Large intestine (tissue), 3 donors: ENCODE data around the gene IRF2BP1. TPM values are rescaled to one million over a fixed set of nuclear protein-coding genes. Genes with fewer than 3 reads are reported as not detected.
A peak's percentile ranks its signal among the peaks of the same experiment; 100 is the strongest.
"Not testable (repeated sequence)": the region's sequence is repeated elsewhere in the genome, so short reads cannot be mapped to it uniquely, and the experiment has no call there.

Experiments used
- DNase-seq, 2 donors: peaks; one replicate each; pipeline versions ENCODE4 v3.0.0 to v3.0.0-alpha.2; 2013
- H3K27ac ChIP-seq: one replicate; pipeline ENCODE4 v1.5.1; 2013; ENCODE audit warnings: low read length
- H3K27me3 ChIP-seq: 2 replicates; pipeline ENCODE4 v1.6.1; 2013; ENCODE audit warnings: low read length; ENCODE audit not compliant: control insufficient read depth, insufficient read depth
- H3K36me3 ChIP-seq: 2 replicates; pipeline ENCODE4 v1.6.1; 2013; ENCODE audit warnings: low read length; ENCODE audit not compliant: control insufficient read depth, insufficient read depth
- H3K4me1 ChIP-seq: one replicate; pipeline ENCODE4 v1.6.1; 2013; ENCODE audit warnings: low read length; ENCODE audit not compliant: control insufficient read depth, insufficient read depth
- H3K4me3 ChIP-seq: one replicate; pipeline ENCODE4 v1.5.1; 2013; ENCODE audit warnings: low read length
- H3K9me3 ChIP-seq: one replicate; pipeline ENCODE4 v1.6.1; 2013; ENCODE audit warnings: mild to moderate bottlenecking, low read depth, low read length, moderate library complexity; ENCODE audit not compliant: control insufficient read depth
- WGBS: methylation state at CpG from one replicate; pipeline ENCODE4 v1.1.5; 2013; ENCODE audit warnings: low lambda C conversion rate; ENCODE audit not compliant: insufficient coverage; 5-methylcytosine and 5-hydroxymethylcytosine counted together
- polyA plus RNA-seq: library from polyadenylated mRNA; unstranded; fragments of 120-200 nt; gene quantifications from one replicate; pipeline ENCODE4 v1.2.1, GENCODE V29; 2013

Gene IRF2BP1
- polyA plus RNA-seq, 1 donor, result 21.1 TPM

- H3K27me3 ChIP-seq, result peaks cover 2% of the 10 kb centered on the region
- H3K4me1 ChIP-seq, result peaks cover 9% of the 10 kb centered on the region
- peaks cover 13% of the 10 kb centered on the region for H3K36me3 ChIP-seq
- H3K27ac ChIP-seq, result peak overlapping the region; percentile 28
- DNase-seq, result peak; percentile 98 to 100
- no peaks in the 10 kb centered on the region for H3K9me3 ChIP-seq
- H3K4me3 ChIP-seq, result peak overlapping the region; percentile 64
- WGBS, result no CpG with 5 or more reads among the region's 73 CpGs
These were observed 17.0 kb upstream of the IRF2BP1 start for GRCh38 chr19:45902651-45903625.

DNA sequence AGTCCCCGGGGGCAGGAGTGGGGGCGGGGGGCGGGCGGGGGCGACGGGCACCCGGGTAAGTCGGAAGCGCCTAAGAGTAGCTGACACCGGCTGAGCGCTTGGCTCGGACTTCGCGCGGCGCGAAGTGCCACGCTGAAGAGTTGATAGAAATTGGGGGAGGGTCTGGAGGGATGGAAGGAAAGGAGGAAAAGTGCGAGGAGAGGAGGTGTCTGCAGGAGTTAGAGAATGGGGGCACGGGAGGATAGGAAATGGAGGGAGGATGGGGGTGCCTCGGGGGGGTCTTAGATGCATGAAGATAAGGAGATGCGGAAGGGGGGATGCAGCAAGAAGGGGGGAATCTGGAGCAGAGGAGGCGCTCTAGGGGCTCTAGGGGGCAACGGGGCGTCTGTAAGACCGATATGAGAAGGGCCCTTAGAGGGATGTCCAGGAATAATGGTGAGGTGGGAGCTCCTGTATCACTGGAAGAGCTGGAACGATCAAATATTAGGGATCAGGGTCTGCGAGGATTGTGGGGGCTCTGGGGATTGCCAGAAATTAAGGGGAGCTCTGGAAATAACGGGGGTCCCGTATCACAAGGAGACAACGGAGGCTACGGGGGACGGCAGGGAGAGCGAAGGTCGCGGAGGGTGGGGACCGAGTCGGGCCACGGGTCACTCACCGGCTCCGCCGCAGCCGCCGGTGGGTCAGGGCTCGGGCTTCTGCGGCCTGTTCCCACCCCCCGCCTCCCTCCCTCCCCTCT is 16.1 kb upstream of the IRF2BP1 start, which contains the start of gene MYPOP:
Gene MYPOP (minus strand): TSS at position 702 of the 739 bp plus-strand sequence. CDS start 840 bp downstream, outside the sequence.
- Histone ChIP-seq H3K9me3 (no peaks in the 10 kb centered on the region), H3K4me1 (peaks cover 9% of the 10 kb centered on the region), H3K36me3 (peaks cover 19% of the 10 kb centered on the region), H3K27me3 (peaks cover 2% of the 10 kb centered on the region), H3K4me3 (peak within 1 kb of the TSS; percentile 64), H3K27ac (peak within 1 kb of the TSS; percentile 28)
- DNase-seq, result peak in 1 of 2 donors; percentile 31
- 0% methylated on average over 4 of the region's 47 CpGs for WGBS

GRCh38 chr19:45901432-45901911 is 15.5 kb upstream of the IRF2BP1 start:
- WGBS, result no CpG with 5 or more reads among the region's 69 CpGs
- no peak overlapping the region for H3K27ac ChIP-seq
- H3K4me3 ChIP-seq, result peak overlapping the region; percentile 64
- DNase-seq, result peak in 1 of 2 donors; percentile 72
- H3K27me3 ChIP-seq, result peaks cover 2% of the 10 kb centered on the region
- H3K9me3 ChIP-seq, result no peaks in the 10 kb centered on the region
- peaks cover 19% of the 10 kb centered on the region for H3K36me3 ChIP-seq
- H3K4me1 ChIP-seq, result peaks cover 9% of the 10 kb centered on the region

DNA sequence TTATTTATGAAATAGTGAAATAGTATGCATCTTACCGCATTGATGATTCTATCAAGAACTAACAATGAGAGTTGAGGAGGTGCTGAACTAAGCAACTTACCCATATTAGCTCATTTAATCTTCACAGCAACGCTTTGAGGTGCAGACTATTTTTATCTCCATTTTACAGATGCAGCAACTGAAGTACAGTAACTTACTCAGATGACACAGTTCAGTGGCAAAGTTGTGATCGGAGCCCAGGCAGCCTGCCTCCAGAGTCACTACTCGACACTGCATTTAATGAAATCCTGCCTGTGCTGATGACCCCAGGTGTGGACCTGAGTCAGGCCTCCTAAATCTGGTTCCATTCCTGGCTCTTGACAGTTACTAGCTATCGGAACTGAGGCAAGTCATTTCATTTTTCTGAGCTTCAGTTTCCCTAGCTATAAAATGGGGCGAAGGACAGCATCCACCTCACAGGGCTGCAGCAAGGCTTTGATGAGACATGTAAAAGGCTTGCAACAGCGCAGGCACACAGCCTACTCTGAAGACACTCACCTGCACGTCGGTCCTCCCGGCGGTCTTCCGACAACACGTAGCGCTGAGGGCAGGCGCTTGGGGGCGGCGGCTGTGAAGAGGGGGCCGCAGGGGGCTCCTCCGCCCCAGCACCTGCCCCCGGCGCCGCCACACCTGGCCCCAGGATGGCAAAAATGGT is 14.9 kb upstream of the IRF2BP1 start:
- H3K9me3 ChIP-seq, result no peaks in the 10 kb centered on the region
- no peak overlapping the region for H3K27ac ChIP-seq
- peaks cover 19% of the 10 kb centered on the region for H3K36me3 ChIP-seq
- peaks cover 14% of the 10 kb centered on the region for H3K4me1 ChIP-seq
- peaks cover 2% of the 10 kb centered on the region for H3K27me3 ChIP-seq
- peak overlapping the region; percentile 47 for H3K4me3 ChIP-seq
- WGBS, result no CpG with 5 or more reads among the region's 22 CpGs
- peak in 1 of 2 donors; percentile 41 for DNase-seq

DNA sequence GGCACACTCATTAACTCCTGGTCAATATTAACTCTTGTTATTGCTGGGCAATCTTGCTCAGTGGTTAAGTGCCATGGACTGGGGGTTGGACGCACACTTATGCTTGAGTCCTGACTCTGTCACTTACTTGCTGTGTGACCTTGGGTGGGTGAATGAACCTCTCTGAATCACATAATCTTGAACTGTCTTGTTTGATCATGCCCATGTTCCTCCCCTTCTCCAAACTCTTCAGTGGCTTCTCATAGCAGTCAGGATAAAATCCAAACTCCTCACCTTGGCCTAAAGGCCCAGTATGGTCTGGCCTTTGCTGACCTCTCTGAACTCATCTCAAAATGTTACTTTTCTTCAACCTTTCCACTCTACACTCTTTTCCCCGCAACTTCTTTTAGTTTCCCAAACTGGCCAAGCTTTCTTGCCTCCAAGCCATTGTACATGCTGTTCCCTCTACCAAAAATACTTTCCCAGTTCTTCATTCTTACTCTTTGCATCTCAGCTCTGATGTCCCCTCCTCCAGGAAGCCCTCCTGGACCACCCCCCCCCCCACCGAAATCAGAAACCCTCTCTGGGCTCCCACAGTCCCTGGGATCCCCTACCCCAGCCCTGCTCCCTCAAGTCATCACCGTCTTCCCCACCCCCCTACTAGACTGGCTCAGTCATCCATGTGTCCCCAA is 14.1 kb upstream of the IRF2BP1 start:
- no peak overlapping the region for H3K27ac ChIP-seq
- H3K4me3 ChIP-seq, result no peak overlapping the region
- WGBS, result 100% methylated on average over 1 of the region's 4 CpGs
- no peaks in the 10 kb centered on the region for H3K9me3 ChIP-seq
- H3K27me3 ChIP-seq, result peaks cover 2% of the 10 kb centered on the region
- peaks cover 19% of the 10 kb centered on the region for H3K36me3 ChIP-seq
- DNase-seq, result no peak
- H3K4me1 ChIP-seq, result peaks cover 21% of the 10 kb centered on the region

DNA sequence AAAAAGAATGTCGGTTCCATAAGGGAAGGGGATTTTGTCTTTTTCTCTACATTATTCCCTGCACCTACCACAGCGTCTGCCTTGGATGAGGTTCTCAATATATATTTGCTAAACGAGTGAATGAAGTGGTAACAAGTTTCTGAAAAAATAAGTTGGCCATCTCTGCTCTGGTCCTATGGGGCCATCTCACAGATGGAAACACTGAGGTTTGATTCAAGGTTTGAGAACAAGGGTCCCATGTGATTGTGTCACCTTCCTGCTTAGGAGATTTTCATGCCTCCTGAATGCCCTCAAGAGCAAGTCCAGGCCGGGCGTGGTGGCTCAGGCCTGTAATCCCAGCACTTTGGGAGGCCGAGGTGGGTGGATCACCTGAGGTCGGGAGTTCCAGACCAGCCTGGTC is 13.3 kb upstream of the IRF2BP1 start:
- no peaks in the 10 kb centered on the region for H3K9me3 ChIP-seq
- no CpG with 5 or more reads among the region's 7 CpGs for WGBS
- peaks cover 19% of the 10 kb centered on the region for H3K36me3 ChIP-seq
- no peak overlapping the region for H3K4me3 ChIP-seq
- no peak for DNase-seq
- H3K4me1 ChIP-seq, result peaks cover 29% of the 10 kb centered on the region
- H3K27ac ChIP-seq, result no peak overlapping the region
- H3K27me3 ChIP-seq, result peaks cover 2% of the 10 kb centered on the region

DNA sequence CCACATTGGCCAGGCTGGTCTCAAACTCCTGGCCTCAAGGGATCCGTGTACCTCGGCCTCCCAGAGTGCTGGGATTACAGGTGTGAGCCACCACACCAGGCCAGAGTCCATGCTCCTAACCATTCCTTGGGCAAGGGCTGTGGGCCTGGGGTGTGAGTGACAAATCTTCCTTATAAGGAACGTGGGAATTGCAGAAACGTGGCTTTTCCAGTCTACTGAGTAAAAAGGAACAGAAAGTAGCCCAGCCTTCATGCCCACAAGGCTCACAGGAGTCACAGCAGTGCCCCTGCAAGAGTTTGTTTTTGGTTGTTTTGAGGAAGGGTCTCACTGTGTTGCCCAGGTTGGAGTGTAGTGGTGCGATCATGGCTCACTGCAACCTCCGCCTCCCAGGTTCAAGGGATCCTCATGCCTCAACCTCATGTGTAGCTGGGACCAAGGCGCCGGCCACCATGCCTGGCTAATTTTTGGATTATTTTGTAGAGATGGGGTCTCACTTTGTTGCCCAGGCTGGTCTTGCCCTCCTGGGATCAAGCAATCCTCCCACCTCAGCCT is 11.4 kb upstream of the IRF2BP1 start:
- Histone ChIP-seq H3K36me3 (peaks cover 21% of the 10 kb centered on the region), H3K27ac (no peak overlapping the region)
- no CpG with 5 or more reads among the region's 8 CpGs for WGBS

GRCh38 chr19:45895983-45896599 is 10.2 kb upstream of the IRF2BP1 start:
- not testable (repeated sequence) for H3K9me3 ChIP-seq, H3K4me3 ChIP-seq, DNase-seq, H3K27me3 ChIP-seq
- peaks cover 23% of the 10 kb centered on the region for H3K4me1 ChIP-seq
- H3K36me3 ChIP-seq, result peaks cover 24% of the 10 kb centered on the region
- peak overlapping the region; percentile 53 for H3K27ac ChIP-seq
- no CpG with 5 or more reads among the region's 12 CpGs for WGBS

More for the DNA sequence above, 11.4 kb upstream of the IRF2BP1 start:
- peaks cover 2% of the 10 kb centered on the region for H3K27me3 ChIP-seq
- H3K4me1 ChIP-seq, result peaks cover 23% of the 10 kb centered on the region
- no peaks in the 10 kb centered on the region for H3K9me3 ChIP-seq
- no peak for DNase-seq
- H3K4me3 ChIP-seq, result no peak overlapping the region

DNA sequence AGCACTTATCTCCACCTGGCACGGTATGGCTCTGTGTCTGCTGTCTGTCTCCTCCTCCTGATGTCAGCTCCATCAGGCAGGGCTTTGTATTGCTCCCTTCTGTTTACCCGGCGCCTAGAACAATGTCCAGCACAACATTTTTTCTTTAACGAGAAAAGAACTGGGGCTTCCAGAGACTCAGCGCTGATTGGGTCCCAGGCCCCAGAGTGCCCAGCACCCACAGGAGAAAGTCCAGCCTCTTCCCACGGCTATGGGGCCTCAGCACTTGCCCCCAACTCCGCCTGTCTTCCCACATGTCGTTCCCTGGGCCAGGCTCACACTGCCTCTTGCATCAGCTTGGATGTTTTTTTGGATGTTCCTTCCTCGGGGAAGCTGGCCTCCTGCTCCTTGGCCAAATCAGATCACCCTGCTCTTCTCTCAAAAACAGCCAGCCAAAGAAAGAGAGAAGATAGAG is 9.6 kb upstream of the IRF2BP1 start:
- WGBS, result no CpG with 5 or more reads among the region's 9 CpGs
- H3K27me3 ChIP-seq, result no peaks in the 10 kb centered on the region

More for the DNA sequence above, 9.6 kb upstream of the IRF2BP1 start:
- Histone ChIP-seq H3K27ac (peak overlapping the region; percentile 53), H3K4me1 (peaks cover 21% of the 10 kb centered on the region), H3K4me3 (no peak overlapping the region), H3K36me3 (peaks cover 24% of the 10 kb centered on the region), H3K9me3 (no peaks in the 10 kb centered on the region)
- peak; percentile 78 to 92 for DNase-seq
